GM18505 (cell line): ENCODE data around the gene RASAL2.
"Not testable (repeated sequence)": the region's sequence is repeated elsewhere in the genome, so short reads cannot be mapped to it uniquely, and the experiment has no call there.

Source experiments
- ATAC-seq: cut with Tn5 transposase; IDR thresholded peaks from one replicate; pipeline ENCODE4 v1.9.1; 2021; ENCODE audit not compliant: unreplicated experiment
- POLR2A ChIP-seq: IDR thresholded peaks from 4 replicates; pipeline ENCODE4 v1.6.1; 2011; ENCODE audit warnings: borderline replicate concordance; ENCODE audit not compliant: insufficient read depth, insufficient read length; ENCODE audit errors: extremely low read depth

The RASAL2 gene

DNA sequence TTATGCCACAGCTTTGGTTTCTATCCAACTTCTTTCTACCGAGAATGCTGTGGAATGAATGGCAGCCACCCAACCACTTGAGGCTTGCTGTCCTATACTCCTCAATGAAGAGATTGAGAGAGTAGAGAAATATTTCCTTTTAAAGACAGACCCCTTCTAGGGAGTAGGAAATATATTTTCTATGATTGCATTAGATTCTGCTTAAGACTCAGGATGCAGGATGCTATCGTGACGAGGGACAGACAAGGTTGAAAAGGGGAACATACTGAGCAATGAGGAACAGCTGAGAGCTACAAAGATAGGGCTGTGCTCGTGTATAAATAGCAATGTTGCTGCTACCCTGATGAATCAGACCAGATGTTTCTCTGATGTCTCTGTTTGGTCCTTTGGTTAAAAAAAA lies 7.1 kb upstream of the RASAL2 start:
- no peak for ATAC-seq
- no peak for TF ChIP-seq POLR2A

DNA sequence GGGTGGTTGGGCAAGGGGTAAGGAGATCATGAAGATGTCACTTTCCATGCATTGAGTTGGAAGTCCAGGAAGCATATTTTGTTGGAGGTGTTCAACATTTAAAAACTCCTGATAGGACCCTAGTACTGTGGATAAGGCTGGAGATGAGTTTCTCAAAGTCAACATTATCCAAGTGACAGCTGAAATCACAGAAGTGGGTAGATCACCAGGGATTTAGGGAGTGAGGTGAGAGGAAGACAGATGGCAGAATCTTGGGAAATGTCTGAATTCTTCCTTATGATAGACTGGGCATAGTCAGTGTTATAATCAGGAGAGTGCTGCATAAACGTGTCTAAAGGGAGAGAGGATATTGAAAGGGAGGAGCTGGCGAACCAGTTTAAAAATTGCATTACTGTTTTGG lies 5.3 kb upstream of the RASAL2 start:
- no peak for ATAC-seq
- no peak for TF ChIP-seq POLR2A

DNA sequence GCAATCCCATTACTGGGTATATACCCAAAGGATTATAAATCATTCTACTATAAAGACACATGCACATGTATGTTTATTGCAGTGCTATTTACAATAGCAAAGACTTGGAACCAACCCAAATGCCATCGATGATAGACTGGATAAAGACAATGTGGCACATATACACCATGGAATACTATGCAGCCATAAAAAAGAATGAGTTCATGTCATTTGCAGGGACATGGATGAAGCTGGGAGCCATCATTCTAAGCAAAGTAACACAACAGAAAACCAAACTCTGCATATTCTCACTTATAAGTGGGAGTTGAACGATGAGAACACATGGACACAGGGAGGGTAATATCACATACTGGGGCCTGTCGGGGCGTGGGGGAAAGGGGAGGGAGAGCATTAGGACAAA lies 2.5 kb upstream of the RASAL2 start:
- not testable (repeated sequence) for ATAC-seq

DNA sequence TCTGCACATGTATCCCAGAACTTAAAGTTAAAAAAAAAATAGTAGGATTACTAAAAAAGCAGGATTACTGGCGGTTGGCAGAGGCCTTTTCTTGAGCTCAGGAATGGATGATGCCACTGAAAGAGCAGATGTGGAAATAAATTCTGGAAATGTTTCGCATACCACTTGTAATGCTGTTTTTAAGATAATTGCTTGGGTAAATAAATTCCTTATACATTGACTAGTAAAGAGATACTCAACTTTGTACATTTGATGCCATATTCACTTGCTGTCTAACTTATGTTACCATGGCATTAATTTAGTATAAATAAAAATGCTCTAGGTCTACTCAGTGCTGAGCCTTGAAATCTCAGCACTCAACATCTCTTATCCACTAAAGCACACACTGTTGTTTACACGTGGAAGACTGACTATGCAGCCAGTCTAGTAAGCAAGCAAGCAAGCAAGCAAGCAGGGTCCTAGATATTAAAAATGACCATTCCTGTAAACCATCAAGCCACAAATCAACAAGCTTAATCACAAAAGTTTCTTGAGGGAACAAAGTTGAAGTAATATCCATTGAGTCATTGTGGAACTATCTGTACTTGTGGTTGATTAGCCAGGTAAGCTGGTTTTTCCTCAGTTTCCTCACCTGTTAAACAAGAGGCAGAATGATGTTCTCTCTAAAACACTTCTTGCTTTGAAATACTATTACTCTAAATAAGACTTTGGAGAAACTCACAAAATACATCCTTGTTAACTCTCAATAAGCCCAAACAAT lies 1.7 kb upstream of the RASAL2 start:
- TF ChIP-seq POLR2A, result no peak
- no peak for ATAC-seq

DNA sequence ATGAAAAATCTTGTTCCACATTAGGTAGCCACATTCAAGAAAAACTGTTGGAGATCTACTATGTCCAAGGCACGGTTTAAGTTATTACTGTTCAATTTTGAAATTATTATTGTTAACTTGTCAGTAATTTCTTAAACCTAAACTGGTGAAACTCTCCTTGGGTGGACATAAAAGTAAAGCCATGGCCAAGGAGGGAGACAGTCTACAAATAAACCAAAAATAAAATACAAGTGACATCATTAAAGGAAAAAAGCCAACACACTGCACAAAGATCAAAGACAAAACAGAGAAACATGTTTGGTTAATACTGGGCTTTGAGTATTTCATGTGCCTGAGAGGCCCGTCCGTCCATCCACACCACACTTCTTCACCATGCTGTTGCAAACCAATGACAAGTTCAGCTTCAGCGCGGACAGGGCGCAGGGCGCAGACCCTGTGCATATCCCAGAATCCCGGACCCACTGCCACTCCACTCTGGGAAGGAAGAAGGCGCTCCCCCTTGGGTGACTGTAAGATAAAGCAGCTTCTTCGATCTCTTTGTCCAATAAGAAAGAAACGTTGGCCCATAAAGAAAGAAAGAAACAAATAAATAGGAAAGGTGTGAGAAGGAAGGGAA lies 918 bp upstream of the RASAL2 start:
- no peak for TF ChIP-seq POLR2A
- no peak for ATAC-seq

DNA sequence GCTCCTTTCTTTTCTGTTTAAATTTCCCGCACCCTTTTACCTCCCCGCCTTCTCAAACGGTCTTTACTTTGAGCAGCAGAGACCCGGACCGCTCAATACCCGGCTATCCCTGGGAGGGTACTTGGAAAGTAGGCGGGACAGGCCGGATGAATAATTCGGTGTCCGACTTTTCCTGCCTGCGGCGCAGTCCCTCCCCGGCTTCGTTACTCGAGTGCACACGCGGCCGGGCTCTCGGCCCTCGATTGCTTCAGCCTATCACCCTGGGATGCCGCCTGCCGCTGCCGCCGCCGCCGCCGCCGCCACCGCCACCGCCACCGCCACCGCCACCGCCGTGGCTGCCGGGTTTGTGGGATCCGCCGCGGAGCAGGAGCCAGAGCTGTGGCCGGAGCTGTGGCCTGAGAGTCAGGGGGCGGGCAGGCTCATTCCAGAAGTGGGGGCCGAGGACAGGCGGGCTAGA lies 382 bp upstream of the RASAL2 start:
- peak; percentile 84 for ATAC-seq
- no peak for TF ChIP-seq POLR2A

DNA sequence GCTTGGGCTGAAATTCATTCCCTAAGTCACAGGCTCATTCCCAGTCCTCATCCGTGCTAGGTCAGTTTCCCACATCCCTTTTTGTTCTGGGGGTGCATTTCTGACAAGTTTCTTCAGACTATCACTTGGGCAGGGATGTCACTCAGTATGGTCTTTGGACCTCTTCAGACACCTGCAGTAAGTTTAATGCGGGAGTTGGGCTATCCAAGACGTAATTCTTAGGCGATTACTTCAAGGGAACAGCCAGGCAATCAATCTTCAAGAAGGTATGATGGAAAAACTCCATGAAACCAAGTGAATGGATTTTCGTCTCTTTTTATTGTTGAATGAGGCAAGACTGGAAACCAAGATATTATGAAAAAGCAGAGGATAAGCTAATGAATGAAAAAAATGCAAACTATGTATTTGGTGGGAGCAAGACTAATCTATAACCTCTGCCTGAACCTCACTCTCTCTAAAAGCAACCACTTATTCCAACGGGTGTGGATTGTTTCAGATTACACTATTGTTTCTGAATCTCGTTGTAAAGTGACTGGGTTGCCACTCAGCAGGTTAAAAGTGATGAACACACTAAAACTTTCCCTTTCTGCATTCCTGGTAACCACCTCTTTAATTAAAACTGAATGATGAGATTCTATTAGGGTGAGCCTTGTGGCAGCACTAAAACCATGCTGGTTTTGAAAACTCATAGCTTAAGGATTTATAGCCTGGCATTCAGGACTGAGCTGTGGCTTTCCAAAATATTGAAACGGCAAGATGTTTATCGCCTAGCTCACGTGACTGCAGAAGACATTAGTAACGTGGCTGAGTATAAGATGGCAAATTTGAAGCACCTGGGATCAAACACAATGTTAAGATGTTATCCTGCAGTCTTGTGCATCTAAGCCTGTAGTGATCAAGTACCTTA lies 1.1 kb downstream of the RASAL2 start:
- no peak for ATAC-seq
- no peak for TF ChIP-seq POLR2A

DNA sequence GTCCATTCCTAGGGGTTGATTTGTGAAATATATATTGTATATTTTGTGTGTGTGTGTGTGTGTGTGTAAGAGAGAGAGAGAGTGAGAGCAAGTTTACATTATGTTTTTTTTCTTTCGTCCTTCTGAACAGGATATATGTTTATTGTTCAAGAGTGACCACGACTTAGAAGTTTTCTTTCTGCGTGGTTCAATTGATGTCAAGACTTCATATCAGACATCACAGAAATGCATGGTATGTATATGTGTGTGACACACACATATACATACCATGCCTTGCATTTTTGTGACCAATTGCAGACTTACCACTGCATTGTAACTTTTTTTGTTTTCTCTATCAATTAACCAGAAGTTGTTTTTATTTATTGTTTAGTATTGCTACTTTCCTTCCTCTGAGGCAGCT lies 2.5 kb downstream of the RASAL2 start:
- no peak for TF ChIP-seq POLR2A

DNA sequence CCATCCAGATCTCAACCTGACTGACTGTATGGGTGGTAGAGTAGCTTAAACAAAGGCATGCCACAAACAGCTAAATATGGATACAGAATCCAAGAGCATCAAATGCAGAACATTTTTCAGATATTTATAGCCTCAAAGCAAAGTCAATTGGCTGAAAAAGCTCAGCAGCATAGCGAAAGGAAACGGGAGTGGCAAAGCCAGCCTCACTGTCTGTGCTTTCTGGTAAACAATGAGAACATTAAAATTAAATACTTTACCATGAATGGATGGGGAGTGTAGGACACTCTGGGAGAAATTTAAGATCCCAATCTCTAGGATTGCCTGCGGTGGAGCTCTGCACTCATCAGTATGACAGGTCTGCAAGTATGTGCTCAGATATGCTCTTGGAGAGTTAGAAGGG lies 4.4 kb downstream of the RASAL2 start:
- no peak for TF ChIP-seq POLR2A
- ATAC-seq, result no peak

More for the DNA sequence above, 2.5 kb downstream of the RASAL2 start:
- no peak for ATAC-seq

DNA sequence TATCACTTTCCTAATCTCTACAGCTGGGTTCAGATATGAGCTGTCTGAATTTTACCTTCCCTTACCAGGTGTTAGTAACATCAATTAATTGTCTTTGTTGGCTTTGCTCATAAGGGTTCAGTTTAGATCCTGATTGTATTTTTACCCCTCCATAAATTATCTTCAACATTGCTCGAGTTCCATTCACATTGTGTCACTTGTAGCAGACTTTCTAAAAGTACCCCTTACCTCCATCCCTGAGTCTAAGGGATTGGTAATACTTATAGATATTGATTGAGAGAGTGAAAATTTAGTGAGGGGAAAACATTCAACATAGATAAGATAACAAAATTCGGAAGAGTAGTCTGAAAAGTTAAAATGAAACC lies 7.3 kb downstream of the RASAL2 start:
- no peak for TF ChIP-seq POLR2A

DNA sequence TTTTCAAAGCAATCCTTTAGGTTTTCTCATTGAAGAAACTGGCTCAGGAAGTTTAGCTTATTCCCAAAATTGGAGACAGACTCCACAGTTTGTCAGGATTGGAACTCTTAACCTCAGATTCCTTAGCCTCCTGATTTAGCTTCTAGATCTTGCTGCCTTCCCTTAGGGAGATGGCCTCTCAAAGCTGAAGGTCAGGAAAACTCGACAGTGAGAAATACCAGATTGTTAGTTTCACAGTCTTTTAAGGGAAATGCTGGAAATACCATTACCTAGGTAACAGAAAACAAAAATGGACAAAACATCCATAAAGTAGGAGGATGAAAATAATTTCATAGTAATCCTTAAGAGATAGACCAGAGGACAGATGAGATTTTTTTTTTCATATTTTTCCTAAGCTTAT lies 7.8 kb downstream of the RASAL2 start:
- ATAC-seq, result no peak
- TF ChIP-seq POLR2A, result no peak

More for the DNA sequence above, 7.3 kb downstream of the RASAL2 start:
- ATAC-seq, result no peak

DNA sequence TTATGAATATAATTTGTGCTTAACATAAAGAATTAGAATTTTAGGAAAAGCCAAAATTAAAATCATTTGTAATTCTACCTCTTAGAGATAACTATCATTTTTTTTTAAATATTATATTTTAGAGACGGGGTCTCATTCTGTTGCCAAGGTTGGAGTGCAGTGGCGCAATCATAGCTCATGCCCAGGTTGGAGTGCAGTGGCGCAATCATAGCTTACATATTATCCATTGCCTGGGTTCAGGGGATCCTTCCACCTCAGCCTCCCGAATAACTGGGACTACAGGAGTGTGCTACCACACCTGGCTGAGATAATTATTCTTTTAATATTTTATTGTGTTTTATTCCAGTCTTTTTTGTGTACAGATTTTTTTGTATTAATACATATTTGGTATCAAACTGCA lies 8.3 kb downstream of the RASAL2 start:
- no peak for ATAC-seq
- no peak for TF ChIP-seq POLR2A

DNA sequence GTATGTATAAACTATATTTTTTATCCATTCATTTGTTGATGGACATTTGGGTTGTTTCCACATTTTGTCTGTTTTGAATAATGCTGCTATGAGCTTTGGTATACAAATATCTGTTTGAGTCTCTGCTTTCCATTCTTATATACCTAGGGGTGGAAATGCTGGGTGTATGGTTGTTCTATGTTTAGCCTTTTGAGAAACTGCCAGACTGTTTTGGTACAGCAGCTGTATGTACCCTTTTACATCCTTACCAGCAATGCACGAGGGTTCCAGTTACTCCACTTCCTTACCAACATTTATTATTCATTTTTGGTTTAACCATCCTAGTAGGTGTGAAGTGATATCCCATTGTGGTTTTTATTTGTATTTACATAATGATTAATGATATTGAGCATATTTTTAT lies 13.9 kb downstream of the RASAL2 start:
- no peak for TF ChIP-seq POLR2A
- no peak for ATAC-seq

DNA sequence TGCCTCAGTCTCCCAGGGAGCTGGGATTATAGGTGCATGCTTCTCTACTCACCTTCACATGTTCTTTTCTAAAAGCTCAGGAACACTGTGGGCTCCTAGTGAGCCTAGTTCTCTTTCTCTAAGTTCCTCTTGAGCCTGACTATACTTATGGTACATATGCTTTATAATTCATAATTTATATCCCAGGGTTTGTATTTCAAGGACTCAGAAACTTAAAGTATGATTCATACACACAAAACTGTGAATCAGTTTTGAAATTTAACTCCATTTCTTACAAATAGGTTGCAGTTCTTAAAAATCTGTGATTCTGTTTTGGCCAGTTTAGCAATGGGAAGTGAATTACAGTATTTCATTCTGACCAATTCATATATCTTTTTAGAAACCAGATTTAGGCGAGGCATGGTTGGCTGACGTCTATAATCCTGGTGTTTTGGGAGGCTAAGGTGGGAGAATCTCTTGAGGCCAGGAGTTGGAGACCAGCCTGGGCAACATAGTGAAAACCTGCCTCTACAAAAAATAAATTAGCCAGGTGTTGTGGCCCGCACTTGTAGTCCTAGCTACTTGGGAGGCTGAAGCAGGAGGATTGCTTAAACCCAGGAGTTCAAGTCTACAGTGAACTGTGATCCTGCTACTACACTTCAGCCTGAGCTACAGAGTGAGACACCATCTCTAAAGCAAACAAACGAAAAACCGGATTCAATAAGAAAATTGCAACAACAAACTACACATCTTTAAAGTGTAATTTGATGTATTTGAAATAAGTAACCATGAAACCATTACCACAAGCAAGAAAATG lies 15.6 kb downstream of the RASAL2 start:
- no peak for TF ChIP-seq POLR2A
- no peak for ATAC-seq

DNA sequence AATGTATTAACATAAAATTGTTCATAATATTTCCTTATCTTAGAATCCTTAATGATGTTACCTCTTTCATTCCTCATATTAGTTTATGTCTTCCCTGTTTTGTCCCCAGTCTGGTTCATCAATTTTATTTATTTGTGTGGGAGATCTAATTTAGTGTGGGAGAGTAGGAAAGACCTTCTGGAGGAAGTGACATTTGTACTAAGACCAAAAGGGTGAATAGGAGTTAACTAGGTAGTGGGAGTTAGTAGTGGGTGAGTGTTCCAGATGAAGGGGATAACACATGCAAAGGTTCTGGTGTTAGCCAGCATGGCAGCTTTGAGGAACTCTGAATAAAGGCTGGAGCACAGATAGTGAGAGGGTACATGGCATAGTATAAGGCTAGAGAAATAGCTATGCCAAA lies 21.4 kb downstream of the RASAL2 start:
- no peak for ATAC-seq
- no peak for TF ChIP-seq POLR2A
